ENCODE data around the gene YIPF2. TPM values are rescaled to one million over a fixed set of nuclear protein-coding genes. Genes with fewer than 3 reads are reported as not detected.

The YIPF2 gene
- total RNA-seq, 6 donors from 2014 or later: 18.9 to 56.6 (median 49.5) TPM

DNA sequence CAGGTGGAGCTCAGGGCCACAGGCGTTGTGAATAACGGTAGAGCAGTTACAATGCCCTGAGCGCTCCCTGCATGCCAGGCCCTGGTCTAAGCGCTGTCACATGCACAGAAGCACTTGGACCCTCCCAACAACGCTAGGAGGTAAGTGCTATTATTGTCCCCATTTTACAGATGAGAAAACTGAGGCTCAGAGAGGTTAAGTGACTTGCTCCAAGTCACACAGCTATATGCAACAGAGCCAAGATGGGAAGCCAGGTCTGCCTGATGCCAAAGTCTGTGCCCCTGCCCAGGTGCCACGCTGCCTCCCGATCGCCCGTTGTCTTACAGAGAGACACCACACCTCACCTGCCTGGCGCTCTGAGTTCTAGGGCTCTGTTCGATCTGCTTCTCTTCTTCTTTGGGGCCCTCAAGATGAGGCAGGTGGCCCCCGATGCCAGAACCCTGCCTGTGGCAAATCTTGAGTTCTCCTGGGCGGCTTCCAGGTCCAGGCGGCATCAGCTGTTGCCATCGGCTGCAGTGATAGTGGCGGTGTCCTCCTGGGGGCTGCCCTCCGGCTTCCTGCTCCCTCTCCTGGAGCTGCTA, 20.0 kb downstream of the YIPF2 start:
- Histone ChIP-seq H3K36me3 (peaks cover 9 to 66% (median 44%) of the 10 kb centered on the region in 4 donors), H3K9me3 (no peaks in the 10 kb centered on the region), H3K4me3 (no peak overlapping the region), H3K27ac (no peak overlapping the region), H3K4me1 (no peaks in the 10 kb centered on the region), H3K27me3 (no peaks in the 10 kb centered on the region)
- 98 to 99% methylated on average over 7 to 12 of the region's 17 CpGs for WGBS, 2 donors
- ATAC-seq (ENCODE audit: low FRiP score in 2 of 2) (no peak), DNase-seq (peak in 1 of 2 donors; percentile 45)
- TF ChIP-seq EP300 (IDR thresholded peaks at IDR 0.05): no peak
- TF ChIP-seq POLR2A (IDR thresholded peaks at IDR 0.05): no peak
- TF ChIP-seq, protein P1, sequence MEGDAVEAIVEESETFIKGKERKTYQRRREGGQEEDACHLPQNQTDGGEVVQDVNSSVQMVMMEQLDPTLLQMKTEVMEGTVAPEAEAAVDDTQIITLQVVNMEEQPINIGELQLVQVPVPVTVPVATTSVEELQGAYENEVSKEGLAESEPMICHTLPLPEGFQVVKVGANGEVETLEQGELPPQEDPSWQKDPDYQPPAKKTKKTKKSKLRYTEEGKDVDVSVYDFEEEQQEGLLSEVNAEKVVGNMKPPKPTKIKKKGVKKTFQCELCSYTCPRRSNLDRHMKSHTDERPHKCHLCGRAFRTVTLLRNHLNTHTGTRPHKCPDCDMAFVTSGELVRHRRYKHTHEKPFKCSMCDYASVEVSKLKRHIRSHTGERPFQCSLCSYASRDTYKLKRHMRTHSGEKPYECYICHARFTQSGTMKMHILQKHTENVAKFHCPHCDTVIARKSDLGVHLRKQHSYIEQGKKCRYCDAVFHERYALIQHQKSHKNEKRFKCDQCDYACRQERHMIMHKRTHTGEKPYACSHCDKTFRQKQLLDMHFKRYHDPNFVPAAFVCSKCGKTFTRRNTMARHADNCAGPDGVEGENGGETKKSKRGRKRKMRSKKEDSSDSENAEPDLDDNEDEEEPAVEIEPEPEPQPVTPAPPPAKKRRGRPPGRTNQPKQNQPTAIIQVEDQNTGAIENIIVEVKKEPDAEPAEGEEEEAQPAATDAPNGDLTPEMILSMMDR (IDR thresholded peaks at IDR 0.05): no peak
- no peak for TF ChIP-seq POLR2AphosphoS5 (IDR thresholded peaks at IDR 0.05)

DNA sequence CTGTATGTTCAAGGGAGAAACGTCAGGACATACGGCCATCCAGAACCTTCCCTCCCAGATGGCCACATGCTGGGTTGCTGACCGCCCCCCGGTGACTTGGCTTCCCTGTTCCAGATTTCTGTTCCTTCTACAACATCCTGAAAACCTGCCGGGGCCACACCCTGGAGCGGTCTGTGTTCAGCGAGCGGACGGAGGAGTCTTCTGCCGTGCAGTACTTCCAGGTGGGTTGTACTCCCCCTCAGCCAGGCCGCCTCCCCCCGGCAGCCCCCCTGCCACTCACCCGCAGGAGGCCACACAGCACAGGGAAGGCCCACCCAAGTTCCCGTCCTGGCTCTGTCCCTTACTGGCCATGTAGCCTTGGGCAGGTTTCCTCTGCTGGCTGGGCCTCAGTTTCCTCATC, 20.5 kb downstream of the YIPF2 start:
- ATAC-seq (ENCODE audit: low FRiP score in 2 of 2) (no peak), DNase-seq (peak in 1 of 2 donors; percentile 56)
- no peak for TF ChIP-seq EP300 (IDR thresholded peaks at IDR 0.05)
- TF ChIP-seq, protein P1 (IDR thresholded peaks at IDR 0.05): no peak
- no peak for TF ChIP-seq POLR2A (IDR thresholded peaks at IDR 0.05)
- TF ChIP-seq POLR2AphosphoS5 (IDR thresholded peaks at IDR 0.05): no peak
- Histone ChIP-seq H3K27me3 (no peaks in the 10 kb centered on the region), H3K36me3 (peaks cover 9 to 61% (median 41%) of the 10 kb centered on the region in 4 donors), H3K27ac (no peak overlapping the region), H3K4me3 (no peak overlapping the region), H3K9me3 (no peaks in the 10 kb centered on the region), H3K4me1 (no peaks in the 10 kb centered on the region)
- WGBS, 2 donors: 93 to 94% methylated on average over 10 to 14 of the region's 14 CpGs

DNA sequence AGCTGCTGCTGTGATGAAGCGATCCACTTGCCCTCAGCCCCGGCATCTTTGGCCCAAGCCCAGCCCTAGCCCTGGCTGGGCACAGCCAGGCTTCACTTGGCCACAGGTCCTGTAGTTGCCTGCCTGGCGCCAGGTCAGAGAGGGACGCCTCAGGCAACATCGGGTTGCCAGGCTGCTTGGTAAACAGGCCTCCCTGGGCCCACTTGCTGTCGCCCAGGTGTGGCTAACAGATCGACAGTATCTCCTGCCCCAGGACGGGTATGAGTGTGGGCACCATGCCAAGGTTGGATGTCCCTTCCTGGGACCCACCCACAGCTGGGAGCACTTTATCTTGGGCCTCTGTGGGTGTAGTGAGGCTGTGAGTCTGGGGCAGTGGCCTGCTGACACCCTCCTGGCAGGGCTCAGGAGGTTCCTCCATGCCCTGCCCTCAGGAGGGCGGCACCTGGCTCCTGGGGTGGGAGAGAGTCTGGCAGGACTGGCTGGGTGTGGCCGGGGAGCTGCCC, 29.2 kb downstream of the YIPF2 start:
- H3K4me1 ChIP-seq: peaks cover 9 to 17% (median 16%) of the 10 kb centered on the region in 4 donors
- H3K27me3 ChIP-seq: no peaks in the 10 kb centered on the region
- H3K27ac ChIP-seq: peak overlapping the region; percentile 30 to 59 (median 38)
- ATAC-seq (ENCODE audit: low FRiP score in 2 of 2): peak; percentile 48 to 74
- no peaks in the 10 kb centered on the region for H3K36me3 ChIP-seq
- H3K9me3 ChIP-seq: no peaks in the 10 kb centered on the region
- no peak overlapping the region for H3K4me3 ChIP-seq
- peak; percentile 64 to 75 for DNase-seq
- 59 to 60% methylated on average over 4 to 10 of the region's 10 CpGs for WGBS, 2 donors
- TF ChIP-seq POLR2AphosphoS5 (IDR thresholded peaks at IDR 0.05) (no peak), EP300 (IDR thresholded peaks at IDR 0.05) (no peak), POLR2A (IDR thresholded peaks at IDR 0.05) (no peak)
- TF ChIP-seq, protein P1 (IDR thresholded peaks at IDR 0.05): no peak

DNA sequence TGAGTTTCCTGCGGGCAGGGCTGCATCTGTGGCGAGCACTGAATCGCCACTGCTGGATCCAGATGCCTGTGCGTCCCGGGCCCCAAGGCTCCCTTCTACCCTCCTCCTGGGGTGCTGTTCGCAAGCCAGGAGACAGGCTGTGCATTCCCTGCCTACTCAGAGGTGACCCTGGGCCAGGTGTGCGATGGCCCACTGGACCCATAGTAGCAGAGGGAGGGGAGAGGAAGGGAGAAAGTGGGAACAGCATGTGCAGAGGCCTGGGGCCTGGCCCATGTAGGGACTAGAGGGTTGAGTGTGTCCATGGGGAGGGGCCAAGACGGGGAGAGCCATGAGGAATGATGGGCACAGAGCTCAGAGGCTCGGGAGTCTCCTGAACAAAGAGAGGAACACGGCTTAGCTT, 29.8 kb downstream of the YIPF2 start:
- ATAC-seq (ENCODE audit: low FRiP score in 2 of 2): no peak
- 70 to 82% methylated on average over 8 to 10 of the region's 10 CpGs for WGBS, 2 donors
- Histone ChIP-seq H3K36me3 (no peaks in the 10 kb centered on the region), H3K27ac (peak overlapping the region in 1 of 4 donors; percentile 30), H3K4me3 (no peak overlapping the region), H3K4me1 (peaks cover 9 to 17% (median 16%) of the 10 kb centered on the region in 4 donors), H3K9me3 (no peaks in the 10 kb centered on the region), H3K27me3 (no peaks in the 10 kb centered on the region)
- TF ChIP-seq POLR2AphosphoS5 (IDR thresholded peaks at IDR 0.05): no peak
- TF ChIP-seq EP300 (IDR thresholded peaks at IDR 0.05): no peak
- TF ChIP-seq, protein P1 (IDR thresholded peaks at IDR 0.05): no peak
- no peak for TF ChIP-seq POLR2A (IDR thresholded peaks at IDR 0.05)
- no peak for DNase-seq

All from upper lobe of left lung (tissue), 6 donors.